LNCaP clone FGC (cell line): ENCODE measurements around the gene SLC16A11.

Source experiments
- DNase-seq: peaks from one replicate; pipeline ENCODE4 v3.0.0-alpha.2; 2011; ENCODE audit warnings: low read depth
- H3K4me3 ChIP-seq: 2 replicates; pipeline ENCODE4 v1.5.1; 2011; ENCODE audit warnings: mild to moderate bottlenecking, low read depth, low read length, control low read depth
- TF ChIP-seq, protein P1 (sequence below): IDR thresholded peaks from 2 replicates; pipeline ENCODE4 v1.5.1; 2012; ENCODE audit warnings: mild to moderate bottlenecking; ENCODE audit not compliant: control insufficient read depth, insufficient read depth; ENCODE audit errors: extremely low read depth

The SLC16A11 gene

GRCh38 chr17:7023576-7024401 is 20.1 kb downstream of the SLC16A11 start:
- TF ChIP-seq, protein P1, sequence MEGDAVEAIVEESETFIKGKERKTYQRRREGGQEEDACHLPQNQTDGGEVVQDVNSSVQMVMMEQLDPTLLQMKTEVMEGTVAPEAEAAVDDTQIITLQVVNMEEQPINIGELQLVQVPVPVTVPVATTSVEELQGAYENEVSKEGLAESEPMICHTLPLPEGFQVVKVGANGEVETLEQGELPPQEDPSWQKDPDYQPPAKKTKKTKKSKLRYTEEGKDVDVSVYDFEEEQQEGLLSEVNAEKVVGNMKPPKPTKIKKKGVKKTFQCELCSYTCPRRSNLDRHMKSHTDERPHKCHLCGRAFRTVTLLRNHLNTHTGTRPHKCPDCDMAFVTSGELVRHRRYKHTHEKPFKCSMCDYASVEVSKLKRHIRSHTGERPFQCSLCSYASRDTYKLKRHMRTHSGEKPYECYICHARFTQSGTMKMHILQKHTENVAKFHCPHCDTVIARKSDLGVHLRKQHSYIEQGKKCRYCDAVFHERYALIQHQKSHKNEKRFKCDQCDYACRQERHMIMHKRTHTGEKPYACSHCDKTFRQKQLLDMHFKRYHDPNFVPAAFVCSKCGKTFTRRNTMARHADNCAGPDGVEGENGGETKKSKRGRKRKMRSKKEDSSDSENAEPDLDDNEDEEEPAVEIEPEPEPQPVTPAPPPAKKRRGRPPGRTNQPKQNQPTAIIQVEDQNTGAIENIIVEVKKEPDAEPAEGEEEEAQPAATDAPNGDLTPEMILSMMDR, result no peak
- no peak overlapping the region for H3K4me3 ChIP-seq
- DNase-seq, result no peak

DNA sequence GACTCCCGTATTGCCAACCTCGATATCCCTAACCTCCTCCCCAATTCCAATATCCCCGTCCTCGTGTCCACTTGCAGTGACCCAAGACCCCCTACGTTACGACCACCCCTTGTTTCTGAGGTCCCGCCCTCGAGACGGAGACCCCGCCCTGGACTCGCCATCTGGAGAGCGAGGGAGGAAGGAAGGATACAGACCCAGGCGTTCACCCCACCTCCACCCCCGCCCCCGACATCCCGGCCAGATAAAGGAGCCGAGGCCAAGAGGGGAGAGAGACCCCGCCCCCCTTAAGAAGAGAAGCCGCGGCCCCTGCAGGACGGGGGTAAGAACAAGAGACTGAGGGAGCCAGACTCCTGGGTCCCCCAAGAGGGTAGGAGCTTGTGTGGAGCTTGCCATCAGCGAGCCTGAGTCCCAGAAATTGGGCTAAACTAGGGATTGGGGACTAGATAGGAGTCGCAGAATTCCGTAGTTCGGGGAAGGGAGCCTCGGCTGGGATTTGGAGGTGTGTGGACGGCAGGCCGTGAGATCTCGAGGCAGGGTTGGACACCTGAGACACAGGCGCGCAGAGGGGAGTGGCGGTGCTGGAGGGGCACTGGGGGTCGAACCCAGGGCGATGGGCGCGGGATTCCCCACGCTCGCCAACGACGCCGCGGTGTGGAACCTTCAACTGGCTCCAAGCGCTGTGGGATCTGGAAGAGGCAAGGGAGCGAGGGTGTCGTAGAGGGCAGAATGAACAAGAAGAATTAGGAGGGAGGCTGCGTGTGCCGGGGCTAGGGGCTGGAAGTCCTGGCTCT is 20.9 kb downstream of the SLC16A11 start, which contains the start of gene BCL6B:
Gene BCL6B, plus strand, starts transcription at position 270 of the 791 bp plus-strand sequence. CDS start 622 bp downstream, outside the sequence.
- peak within 1 kb of the TSS; percentile 32 for H3K4me3 ChIP-seq
- TF ChIP-seq, protein P1, result no peak
- DNase-seq, result no peak

DNA sequence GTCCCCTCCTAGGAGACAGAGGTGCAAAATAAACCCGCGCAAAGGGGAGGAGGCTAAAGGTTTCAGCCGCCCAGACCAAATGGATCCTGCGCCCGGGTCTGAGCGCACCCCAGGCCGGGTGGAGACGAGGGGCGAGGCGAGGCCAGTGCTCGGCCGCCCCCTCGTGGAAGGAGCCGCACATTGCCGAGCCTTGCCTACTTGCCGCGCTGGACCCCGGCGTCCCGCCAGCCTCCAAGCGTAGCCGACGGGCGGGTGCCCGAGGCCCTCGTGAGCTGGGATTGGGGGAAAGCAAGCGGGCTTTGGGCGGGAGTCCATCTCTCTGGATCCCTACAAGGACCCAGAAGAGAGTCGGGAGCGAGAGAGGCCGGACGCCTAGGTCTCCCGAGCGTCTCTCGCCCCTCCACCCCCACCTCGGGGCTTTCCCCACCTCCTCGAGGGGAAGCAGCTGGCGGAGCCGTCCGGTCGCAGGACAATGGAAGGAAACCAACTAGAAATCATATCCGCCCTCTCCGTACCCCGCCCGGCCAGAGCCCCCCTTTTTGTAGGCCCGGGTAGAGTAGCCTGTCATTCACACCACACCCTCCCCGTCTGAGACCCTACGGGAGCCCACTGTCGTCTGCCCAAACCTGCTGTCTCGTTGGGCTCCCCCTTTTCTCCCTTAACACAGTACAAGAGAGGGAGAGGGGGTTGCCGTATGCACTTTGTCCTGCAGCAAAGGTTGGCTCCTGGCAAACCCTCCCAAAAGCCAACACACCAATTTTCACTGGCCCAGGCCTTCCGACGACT is 21.7 kb downstream of the SLC16A11 start:
- DNase-seq, result no peak
- H3K4me3 ChIP-seq, result peak overlapping the region; percentile 32
- TF ChIP-seq, protein P1, result peak; percentile 89

DNA sequence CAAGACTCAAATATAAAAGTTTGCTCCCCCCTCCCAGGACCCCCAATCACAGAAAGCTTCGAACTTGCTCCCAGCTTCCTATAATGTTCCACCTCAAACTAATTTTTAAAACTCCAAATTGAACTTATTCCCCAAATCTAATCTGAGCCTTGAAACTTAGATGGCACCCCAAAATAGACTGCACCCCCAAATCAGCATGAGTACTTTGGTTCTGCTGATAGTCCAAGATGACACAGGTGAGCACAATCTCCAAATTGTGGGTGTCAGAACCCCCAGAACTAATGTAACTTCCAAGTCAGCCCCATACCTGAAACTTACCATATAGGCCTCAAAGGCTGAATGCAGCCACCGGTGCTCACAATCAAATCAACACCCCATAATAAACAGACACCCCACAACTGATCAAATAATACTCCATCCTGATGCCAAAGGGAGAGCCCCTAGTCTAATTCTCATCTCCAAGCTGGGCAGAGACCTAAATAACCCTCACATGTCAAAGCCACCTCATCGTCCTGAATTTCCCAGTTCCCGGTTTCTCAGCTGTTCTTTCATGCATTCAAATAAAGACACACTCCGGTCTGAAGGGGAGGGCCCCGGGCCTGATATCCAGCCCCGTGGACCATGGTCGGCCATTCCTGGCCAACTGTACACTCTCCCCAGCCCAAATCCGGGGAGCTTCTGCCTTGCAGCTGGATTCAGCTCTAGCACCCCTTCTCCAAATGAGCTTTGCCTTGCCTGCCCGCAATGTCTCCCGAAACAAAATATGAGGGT is 22.8 kb downstream of the SLC16A11 start:
- no peak for DNase-seq
- no peak overlapping the region for H3K4me3 ChIP-seq
- TF ChIP-seq, protein P1, result no peak

DNA sequence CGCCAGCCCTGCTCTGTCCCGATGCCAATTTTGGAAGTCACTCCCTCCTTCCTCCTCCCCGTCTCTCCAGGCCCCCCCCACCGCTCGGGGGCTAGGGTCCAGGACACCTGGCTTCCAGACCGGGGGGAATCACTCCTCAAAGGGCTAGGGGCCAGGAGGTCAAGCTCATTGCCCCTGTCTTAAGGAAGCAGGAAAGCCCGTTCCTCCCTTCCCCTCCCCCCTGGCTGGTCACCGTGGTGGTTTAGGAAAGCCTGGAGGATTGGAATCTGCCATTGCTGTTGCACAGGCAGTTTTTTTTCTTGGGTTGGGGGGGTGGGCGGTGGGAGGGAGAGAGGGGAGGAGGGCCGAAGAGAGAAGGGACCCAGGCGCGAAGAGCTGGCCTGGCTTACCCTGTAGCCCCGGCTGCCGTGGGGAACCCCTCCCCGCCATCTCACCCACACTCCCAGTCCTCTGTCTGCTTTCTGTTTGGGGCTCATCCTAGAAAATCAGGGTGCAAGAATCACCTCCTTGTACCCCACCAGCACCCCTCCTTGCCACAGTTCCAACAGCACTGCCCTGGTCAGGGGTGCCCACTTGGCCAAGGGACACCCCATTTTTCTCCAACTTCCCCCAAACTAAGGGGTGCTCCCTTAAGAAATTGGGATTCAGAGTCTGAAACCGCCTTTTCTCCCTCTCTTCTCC is 23.9 kb downstream of the SLC16A11 start:
- TF ChIP-seq, protein P1, result no peak
- H3K4me3 ChIP-seq, result peak overlapping the region; percentile 76
- no peak for DNase-seq

DNA sequence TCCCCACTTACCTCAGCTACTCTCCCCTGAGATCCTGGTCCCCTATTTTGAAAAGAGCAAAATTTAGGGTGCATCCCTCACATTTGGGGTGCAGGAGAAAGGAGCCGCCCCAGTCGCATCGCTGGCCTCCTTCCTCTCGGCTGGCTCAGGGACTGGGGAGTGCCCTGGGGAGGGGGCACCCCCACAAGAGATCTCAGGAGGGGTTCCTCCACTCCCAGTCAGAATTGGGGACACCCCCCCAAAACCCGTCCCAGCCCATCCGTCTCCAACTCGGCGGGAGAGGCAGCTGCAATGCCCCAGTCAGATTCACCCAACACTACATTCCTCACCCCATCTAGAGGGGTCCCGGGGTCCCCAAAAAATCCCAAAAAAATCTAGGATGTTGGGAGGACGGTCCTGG is 24.5 kb downstream of the SLC16A11 start:
- H3K4me3 ChIP-seq, result peak overlapping the region; percentile 76
- TF ChIP-seq, protein P1, result no peak
- no peak for DNase-seq
